ENCODE data around the gene MLPH. TPM values are rescaled to one million over a fixed set of nuclear protein-coding genes. Genes with fewer than 3 reads are reported as not detected.

Gene MLPH
- polyA plus RNA-seq, 1 of the 3 experiments (the other 2 are of a cell fraction) = 93.6 TPM

DNA sequence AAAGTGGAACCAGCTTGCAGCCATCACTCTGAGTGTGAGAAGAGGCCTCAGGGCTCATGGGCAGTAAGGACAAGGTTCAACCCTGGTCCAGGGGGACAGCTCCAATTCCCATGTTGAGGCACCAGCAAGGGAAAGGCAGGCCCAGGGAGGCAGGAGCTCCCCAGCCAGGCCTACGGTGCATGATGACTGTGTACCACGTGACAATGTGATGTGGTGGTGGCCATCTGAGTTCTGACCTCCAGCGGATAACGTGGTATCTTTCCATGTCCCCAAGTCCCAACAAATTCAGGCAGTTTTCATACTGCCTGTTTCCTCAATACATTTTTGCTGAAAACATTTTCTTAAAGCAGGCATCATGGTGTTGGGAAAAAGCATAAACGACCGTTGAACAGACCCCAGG, 36.9 kb upstream of the MLPH start:
- TF ChIP-seq SIN3A (IDR thresholded peaks at IDR 0.05; ENCODE audit: borderline replicate concordance, low read depth, low read length) (no peak), FOXM1 (IDR thresholded peaks at IDR 0.05; ENCODE audit: low read depth) (no peak), EP300 (IDR thresholded peaks at IDR 0.05; ENCODE audit: borderline replicate concordance in 1 of 2, low read depth in 1 of 2, low read length in 1 of 2) (no peak), YY1 (IDR thresholded peaks at IDR 0.05; ENCODE audit: low read depth) (no peak), EZH2phosphoT487 (IDR thresholded peaks at IDR 0.05; ENCODE audit: borderline replicate concordance, low read depth) (no peak), GABPA (IDR thresholded peaks at IDR 0.05; ENCODE audit: low read depth) (no peak), GATA2 (CRISPR knock-in tag; IDR thresholded peaks at IDR 0.05) (no peak), NRF1 (IDR thresholded peaks at IDR 0.05; ENCODE audit: low read depth, low read length) (no peak), TEAD4 (IDR thresholded peaks at IDR 0.05; ENCODE audit: borderline replicate concordance, insufficient read depth) (no peak), MXI1 (IDR thresholded peaks at IDR 0.05; ENCODE audit: low read depth, low read length) (no peak), SMC3 (IDR thresholded peaks at IDR 0.05; ENCODE audit: low read depth, low read length) (no peak)
- TF ChIP-seq, protein P1, sequence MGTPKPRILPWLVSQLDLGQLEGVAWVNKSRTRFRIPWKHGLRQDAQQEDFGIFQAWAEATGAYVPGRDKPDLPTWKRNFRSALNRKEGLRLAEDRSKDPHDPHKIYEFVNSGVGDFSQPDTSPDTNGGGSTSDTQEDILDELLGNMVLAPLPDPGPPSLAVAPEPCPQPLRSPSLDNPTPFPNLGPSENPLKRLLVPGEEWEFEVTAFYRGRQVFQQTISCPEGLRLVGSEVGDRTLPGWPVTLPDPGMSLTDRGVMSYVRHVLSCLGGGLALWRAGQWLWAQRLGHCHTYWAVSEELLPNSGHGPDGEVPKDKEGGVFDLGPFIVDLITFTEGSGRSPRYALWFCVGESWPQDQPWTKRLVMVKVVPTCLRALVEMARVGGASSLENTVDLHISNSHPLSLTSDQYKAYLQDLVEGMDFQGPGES (IDR thresholded peaks at IDR 0.05; ENCODE audit: low read depth, low read length) = no peak
- TF ChIP-seq, protein P2, sequence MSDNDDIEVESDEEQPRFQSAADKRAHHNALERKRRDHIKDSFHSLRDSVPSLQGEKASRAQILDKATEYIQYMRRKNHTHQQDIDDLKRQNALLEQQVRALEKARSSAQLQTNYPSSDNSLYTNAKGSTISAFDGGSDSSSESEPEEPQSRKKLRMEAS (IDR thresholded peaks at IDR 0.05; ENCODE audit: low read depth) = no peak
- TF ChIP-seq, protein P3, sequence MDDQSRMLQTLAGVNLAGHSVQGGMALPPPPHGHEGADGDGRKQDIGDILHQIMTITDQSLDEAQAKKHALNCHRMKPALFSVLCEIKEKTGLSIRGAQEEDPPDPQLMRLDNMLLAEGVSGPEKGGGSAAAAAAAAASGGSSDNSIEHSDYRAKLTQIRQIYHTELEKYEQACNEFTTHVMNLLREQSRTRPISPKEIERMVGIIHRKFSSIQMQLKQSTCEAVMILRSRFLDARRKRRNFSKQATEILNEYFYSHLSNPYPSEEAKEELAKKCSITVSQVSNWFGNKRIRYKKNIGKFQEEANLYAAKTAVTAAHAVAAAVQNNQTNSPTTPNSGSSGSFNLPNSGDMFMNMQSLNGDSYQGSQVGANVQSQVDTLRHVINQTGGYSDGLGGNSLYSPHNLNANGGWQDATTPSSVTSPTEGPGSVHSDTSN (IDR thresholded peaks at IDR 0.05) = no peak
- Histone ChIP-seq H4K20me1 (ENCODE audit: insufficient read depth) (no peaks in the 10 kb centered on the region), H3F3A (replicated peaks; ENCODE audit: insufficient read depth) (no peaks in the 10 kb centered on the region), H3K79me2 (ENCODE audit: insufficient read depth) (no peaks in the 10 kb centered on the region), H3K27me3 (ENCODE audit: insufficient read depth) (no peaks in the 10 kb centered on the region), H3K9me3 (no peaks in the 10 kb centered on the region), H3K9me2 (no peaks in the 10 kb centered on the region), H3K4me1 (ENCODE audit: control insufficient read depth in 1 of 2, insufficient read depth in 2 of 2, low read depth in 1 of 2, low read length in 1 of 2) (peaks cover 0 to 22% of the 10 kb centered on the region in 2 experiments; a peak in 1 of 4 replicates), H3K27ac (ENCODE audit: low read depth in 2 of 2, low read length in 1 of 2) (no peak overlapping the region), H3K4me3 (ENCODE audit: low read depth in 2 of 2, low read length in 1 of 2) (no peak overlapping the region), H3K4me2 (no peak overlapping the region), H3K9ac (no peak overlapping the region), H2AFZ (ENCODE audit: low read depth) (no peak overlapping the region), H3K36me3 (replicated peaks in 1 of 2; ENCODE audit: control insufficient read depth in 1 of 2, insufficient read depth in 2 of 2, low read length in 1 of 2) (no peaks in the 10 kb centered on the region)
- WGBS (ENCODE audit: low lambda C conversion rate) = 65% methylated on average over 3 of the region's 6 CpGs
- no peak for DNase-seq
- CTCF ChIA-PET = interaction anchor here (0.7 to 4.3 kb wide), 6 partner anchors 18 to 63 kb away, joined by 3 to 59 read pairs (median 4); no protein-coding TSS in a partner anchor
- POLR2A ChIA-PET = interaction anchor here (1.9 kb wide), 1 partner anchor 8 kb away, joined by 5 read pairs; no protein-coding TSS in a partner anchor

DNA sequence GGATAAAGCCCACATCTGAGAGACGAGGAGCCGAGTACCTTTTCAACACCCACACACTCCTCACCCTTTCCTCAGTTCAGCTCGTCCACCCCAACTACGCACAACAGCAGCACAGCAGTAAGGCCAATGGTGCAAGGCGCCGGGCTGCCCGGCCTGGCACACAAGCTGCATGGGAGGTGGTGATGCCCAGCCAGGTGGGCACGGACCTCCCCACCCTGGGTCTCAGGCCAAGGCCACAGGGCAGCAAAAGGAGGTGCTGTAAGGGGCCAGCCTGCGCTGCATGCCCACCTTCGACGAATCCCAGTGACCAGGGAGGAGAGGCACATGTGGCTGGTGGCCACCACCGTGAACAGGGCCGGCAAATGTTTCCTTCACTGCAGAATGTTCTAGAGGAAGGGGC, 36.5 kb upstream of the MLPH start:
- Histone ChIP-seq H3K27ac (ENCODE audit: low read depth in 2 of 2, low read length in 1 of 2) (peak overlapping the region in 1 of 2 experiments; percentile 83; a peak in 1 of 4 replicates), H3K79me2 (ENCODE audit: insufficient read depth) (no peaks in the 10 kb centered on the region), H3K27me3 (ENCODE audit: insufficient read depth) (no peaks in the 10 kb centered on the region), H3K36me3 (replicated peaks in 1 of 2; ENCODE audit: control insufficient read depth in 1 of 2, insufficient read depth in 2 of 2, low read length in 1 of 2) (no peaks in the 10 kb centered on the region), H3K9me3 (no peaks in the 10 kb centered on the region), H3K4me1 (ENCODE audit: control insufficient read depth in 1 of 2, insufficient read depth in 2 of 2, low read depth in 1 of 2, low read length in 1 of 2) (peaks cover 0 to 22% of the 10 kb centered on the region in 2 experiments; a peak in 1 of 4 replicates), H2AFZ (ENCODE audit: low read depth) (no peak overlapping the region), H4K20me1 (ENCODE audit: insufficient read depth) (no peaks in the 10 kb centered on the region), H3K9me2 (no peaks in the 10 kb centered on the region), H3K4me2 (no peak overlapping the region), H3F3A (replicated peaks; ENCODE audit: insufficient read depth) (no peaks in the 10 kb centered on the region), H3K4me3 (ENCODE audit: low read depth in 2 of 2, low read length in 1 of 2) (no peak overlapping the region), H3K9ac (no peak overlapping the region)
- CTCF ChIA-PET = interaction anchor here (0.9 to 4.3 kb wide), 11 partner anchors 8 to 285 kb away, joined by 3 to 59 read pairs (median 8); no protein-coding TSS in a partner anchor
- POLR2A ChIA-PET = interaction anchor here (1.9 kb wide), 1 partner anchor 9 kb away, joined by 5 read pairs; no protein-coding TSS in a partner anchor
- no peak for DNase-seq
- WGBS (ENCODE audit: low lambda C conversion rate) = 87% methylated on average over 9 of the region's 13 CpGs
- TF ChIP-seq RXRA (IDR thresholded peaks at IDR 0.05; ENCODE audit: borderline replicate concordance, low read depth) (no peak), TEAD4 (IDR thresholded peaks at IDR 0.05; ENCODE audit: borderline replicate concordance, insufficient read depth) (no peak), YY1 (IDR thresholded peaks at IDR 0.05; ENCODE audit: low read depth) (no peak), SMC3 (IDR thresholded peaks at IDR 0.05; ENCODE audit: low read depth, low read length) (no peak), FOXM1 (IDR thresholded peaks at IDR 0.05; ENCODE audit: low read depth) (no peak), JUND (IDR thresholded peaks at IDR 0.05) (no peak)
- TF ChIP-seq, protein P4, sequence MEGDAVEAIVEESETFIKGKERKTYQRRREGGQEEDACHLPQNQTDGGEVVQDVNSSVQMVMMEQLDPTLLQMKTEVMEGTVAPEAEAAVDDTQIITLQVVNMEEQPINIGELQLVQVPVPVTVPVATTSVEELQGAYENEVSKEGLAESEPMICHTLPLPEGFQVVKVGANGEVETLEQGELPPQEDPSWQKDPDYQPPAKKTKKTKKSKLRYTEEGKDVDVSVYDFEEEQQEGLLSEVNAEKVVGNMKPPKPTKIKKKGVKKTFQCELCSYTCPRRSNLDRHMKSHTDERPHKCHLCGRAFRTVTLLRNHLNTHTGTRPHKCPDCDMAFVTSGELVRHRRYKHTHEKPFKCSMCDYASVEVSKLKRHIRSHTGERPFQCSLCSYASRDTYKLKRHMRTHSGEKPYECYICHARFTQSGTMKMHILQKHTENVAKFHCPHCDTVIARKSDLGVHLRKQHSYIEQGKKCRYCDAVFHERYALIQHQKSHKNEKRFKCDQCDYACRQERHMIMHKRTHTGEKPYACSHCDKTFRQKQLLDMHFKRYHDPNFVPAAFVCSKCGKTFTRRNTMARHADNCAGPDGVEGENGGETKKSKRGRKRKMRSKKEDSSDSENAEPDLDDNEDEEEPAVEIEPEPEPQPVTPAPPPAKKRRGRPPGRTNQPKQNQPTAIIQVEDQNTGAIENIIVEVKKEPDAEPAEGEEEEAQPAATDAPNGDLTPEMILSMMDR (IDR thresholded peaks at IDR 0.05) = no peak
- TF ChIP-seq, protein P5, sequence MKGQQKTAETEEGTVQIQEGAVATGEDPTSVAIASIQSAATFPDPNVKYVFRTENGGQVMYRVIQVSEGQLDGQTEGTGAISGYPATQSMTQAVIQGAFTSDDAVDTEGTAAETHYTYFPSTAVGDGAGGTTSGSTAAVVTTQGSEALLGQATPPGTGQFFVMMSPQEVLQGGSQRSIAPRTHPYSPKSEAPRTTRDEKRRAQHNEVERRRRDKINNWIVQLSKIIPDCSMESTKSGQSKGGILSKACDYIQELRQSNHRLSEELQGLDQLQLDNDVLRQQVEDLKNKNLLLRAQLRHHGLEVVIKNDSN (IDR thresholded peaks at IDR 0.05; ENCODE audit: borderline replicate concordance, low read depth) = no peak
